ENCODE results near the gene KRTAP6-2.

KRTAP6-2 gene

DNA sequence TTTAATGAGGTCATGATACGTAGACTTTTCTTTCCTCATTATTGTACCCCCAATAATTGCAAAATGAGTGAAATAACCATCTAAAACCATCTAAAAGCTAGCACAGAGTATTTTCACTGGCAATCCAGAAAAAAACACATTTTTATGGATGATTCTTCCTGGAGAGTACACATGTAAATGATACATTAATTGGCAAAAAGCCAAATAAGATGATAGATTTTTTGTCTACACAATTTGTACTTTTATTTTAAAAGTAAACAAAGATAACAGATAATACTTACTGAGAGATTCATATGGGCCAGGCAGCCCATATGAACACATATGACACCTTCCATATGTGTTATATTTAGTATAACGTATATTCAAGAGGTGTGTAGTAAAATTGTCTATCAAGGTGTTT lies 35.1 kb downstream of the KRTAP6-2 start:
- DNase-seq = no peak

DNA sequence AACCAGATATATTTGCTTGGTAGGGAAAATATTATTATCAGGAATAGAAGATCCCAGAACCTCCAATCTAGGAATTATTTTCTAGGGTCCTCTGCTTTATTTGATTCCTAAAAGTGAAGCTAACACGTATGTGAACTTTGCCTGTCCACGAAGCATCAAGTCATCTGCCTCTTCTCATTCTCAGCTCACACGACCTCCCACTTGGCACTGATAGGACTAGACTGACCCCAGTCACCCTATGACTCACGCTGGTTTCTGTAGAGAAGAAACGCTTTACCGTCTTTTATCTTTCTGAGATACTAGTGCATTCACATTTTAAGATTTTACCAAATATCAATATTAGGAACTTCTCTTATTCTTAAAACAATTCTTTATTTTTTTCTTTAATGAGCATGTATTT lies 35.6 kb downstream of the KRTAP6-2 start:
- no peak for DNase-seq

DNA sequence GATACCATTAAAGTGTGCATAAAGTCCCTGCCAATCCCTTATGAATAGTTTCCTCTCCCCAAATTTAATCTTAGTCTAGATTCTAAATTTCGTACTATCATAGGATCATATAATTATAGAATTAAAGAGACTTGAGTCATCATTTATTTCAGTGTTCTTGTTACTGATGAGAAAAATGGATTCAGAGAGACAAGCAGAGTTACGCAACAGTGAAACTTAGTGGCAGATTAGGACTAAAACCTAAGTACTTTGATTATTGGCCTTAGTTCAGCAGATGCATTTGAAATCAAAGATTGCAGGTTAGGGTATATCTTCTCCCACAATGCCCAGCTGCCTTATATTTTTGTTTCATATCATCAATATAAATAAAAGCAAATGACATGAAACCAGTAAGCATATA lies 36.7 kb downstream of the KRTAP6-2 start:
- no peak for DNase-seq

DNA sequence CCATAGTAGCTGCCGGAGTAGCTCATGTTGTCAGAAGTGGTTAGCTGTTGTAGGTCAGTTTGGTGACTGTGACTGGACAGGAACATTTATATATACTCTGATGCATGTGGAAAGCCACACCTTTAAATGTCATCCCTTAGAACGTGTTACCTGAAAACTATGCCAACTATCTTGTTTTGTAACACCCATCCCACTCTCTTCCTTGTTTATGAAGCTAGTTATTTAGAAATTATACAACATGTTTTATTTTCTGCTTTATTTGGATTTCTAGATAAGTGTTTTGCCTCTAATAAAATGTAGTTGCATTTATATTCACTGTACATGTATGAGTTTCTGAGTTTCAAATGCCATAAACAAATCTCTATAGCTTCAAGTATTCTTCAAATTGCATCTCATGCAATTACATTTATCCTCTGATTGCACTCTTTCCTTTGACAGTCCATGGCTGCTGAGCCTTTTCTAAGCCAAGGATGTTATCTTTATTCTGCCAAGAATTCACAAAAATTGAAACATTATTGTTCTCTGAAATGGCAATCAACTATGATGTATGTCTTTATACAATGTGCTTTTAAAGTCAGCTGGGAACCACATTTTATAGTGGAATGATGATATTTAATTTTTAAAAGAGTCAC lies 37.3 kb downstream of the KRTAP6-2 start, which contains the start of gene KRTAP19-7:
Gene KRTAP19-7, minus strand, starts transcription at position 51 of the 632 bp plus-strand sequence. Its CDS starts 25 bp downstream, at position 26.
- DNase-seq = no peak

DNA sequence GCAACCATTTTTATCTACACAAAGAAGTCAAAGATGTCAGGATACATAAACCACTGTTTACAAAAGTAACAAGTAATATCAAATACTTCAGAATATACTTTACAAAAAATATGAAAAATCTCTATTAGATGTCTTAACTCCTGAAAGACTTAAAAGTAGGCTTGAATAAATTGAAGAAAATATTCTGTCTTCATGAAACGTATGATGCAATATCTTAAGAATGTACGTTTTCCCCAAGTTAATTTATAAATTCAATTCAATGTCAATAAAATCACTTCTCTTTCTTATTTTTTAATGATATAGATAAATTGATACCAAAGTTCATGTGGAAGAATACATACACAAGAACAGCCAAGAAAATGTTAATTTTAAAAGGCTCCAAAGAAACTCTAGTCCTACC lies 43.6 kb downstream of the KRTAP6-2 start:
- no peak for DNase-seq

DNA sequence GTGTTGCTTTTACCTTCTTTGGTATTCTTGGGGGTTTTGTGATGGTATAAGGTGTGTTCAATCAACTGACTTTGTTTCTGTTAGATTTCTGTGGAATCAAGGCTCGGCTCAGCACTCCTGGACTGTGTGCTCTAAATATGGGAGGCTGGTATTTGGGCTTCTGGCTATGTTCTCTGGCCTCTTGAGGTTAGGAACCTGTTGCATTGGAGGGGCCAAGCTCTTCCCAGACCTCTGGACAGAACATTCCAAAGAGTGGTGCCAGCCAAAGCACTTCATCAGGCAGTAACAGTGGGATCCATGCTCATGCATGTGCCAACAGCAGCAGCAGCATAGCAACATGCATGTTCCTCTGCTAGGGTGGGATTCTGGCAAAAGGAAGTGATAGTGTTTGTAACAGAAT lies 45.9 kb downstream of the KRTAP6-2 start:
- no peak for DNase-seq

Measured in NCI-H2081 (cell line).